Smooth muscle cell of the umbilical artery (primary cell): Measurements from ENCODE around the gene TBX19. TPM values are rescaled to one million over a fixed set of nuclear protein-coding genes. Genes with fewer than 3 reads are reported as not detected.

ENCODE experiments used
- total RNA-seq: library from RNA; depleted of rRNA; stranded (reverse); fragments of >200 nt; gene quantifications from 2 replicates; pipeline ENCODE4 v1.2.3, GENCODE V29; 2014

TBX19 gene
- total RNA-seq = 0.60 and 0.89 TPM in 2 replicates

GRCh38 chr1:168280296-168280927 is at the start of gene TBX19:
TSS of gene TBX19 (plus strand) at chr1:168280877. CDS start at chr1:168281091, 214 bp downstream.

Other genes with a start within 250 kb of the TBX19 start
- gene GPR161, start 143.9 kb upstream of the TBX19 start, total RNA-seq = 17.5 and 29.0 TPM in 2 replicates
- gene TIPRL, start 101.9 kb upstream of the TBX19 start, total RNA-seq = 36.4 and 43.7 TPM in 2 replicates
- 39.5 and 40.6 TPM in 2 replicates for gene SFT2D2, start 54.9 kb upstream of the TBX19 start, total RNA-seq